Activated T-helper 17 cell treated with anti-CD3 and anti-CD28 coated beads, Interleukin-2, amount 50 U/mL, for 72 hours (primary cell): Measurements from ENCODE around the gene AIG1. TPM values are rescaled to one million over a fixed set of nuclear protein-coding genes. Genes with fewer than 3 reads are reported as not detected.
"Not testable (repeated sequence)": the region's sequence is repeated elsewhere in the genome, so short reads cannot be mapped to it uniquely, and the experiment has no call there.

Experiments
- ATAC-seq: fragments of 150-1000 bp; cut with Tn5 transposase; replicated peaks from 2 replicates; pipeline ENCODE4 v1.10.0; 2021; ENCODE audit warnings: mild to moderate bottlenecking, moderate library complexity
- H3K27ac Mint-ChIP-seq: one replicate; pipeline ENCODE4 v1.8.0; 2022; ENCODE audit warnings: mixed read lengths
- H3K27me3 Mint-ChIP-seq: one replicate; pipeline ENCODE4 v1.8.0; 2022; ENCODE audit warnings: mixed read lengths
- H3K36me3 Mint-ChIP-seq: one replicate; pipeline ENCODE4 v1.8.0; 2022; ENCODE audit warnings: low read depth, mild to moderate bottlenecking, mixed read lengths
- H3K4me1 Mint-ChIP-seq: one replicate; pipeline ENCODE4 v1.8.0; 2022; ENCODE audit warnings: mixed read lengths
- H3K4me3 Mint-ChIP-seq: one replicate; pipeline ENCODE4 v1.8.0; 2022; ENCODE audit warnings: mild to moderate bottlenecking, mixed read lengths
- H3K9me3 Mint-ChIP-seq: one replicate; pipeline ENCODE4 v1.8.0; 2022; ENCODE audit warnings: mixed read lengths
- total RNA-seq, 2 donors: library from RNA; stranded (reverse); gene quantifications; one replicate each; pipeline ENCODE4 v1.2.3, GENCODE V29; 2022

Gene AIG1
- total RNA-seq, 2 donors from 2014 or later: 12.0 to 18.1 TPM

- H3K27ac Mint-ChIP-seq: peak overlapping the region; percentile 97
- H3K4me1 Mint-ChIP-seq: peaks cover 29% of the 10 kb centered on the region
- no peaks in the 10 kb centered on the region for H3K27me3 Mint-ChIP-seq
- peak overlapping the region; percentile 61 for H3K4me3 Mint-ChIP-seq
- H3K36me3 Mint-ChIP-seq: peaks cover 26% of the 10 kb centered on the region
- ATAC-seq: peak; percentile 61
- peaks cover 4% of the 10 kb centered on the region for H3K9me3 Mint-ChIP-seq
Measured at GRCh38 chr6:143139239-143139784, 78.6 kb downstream of the AIG1 start.

DNA sequence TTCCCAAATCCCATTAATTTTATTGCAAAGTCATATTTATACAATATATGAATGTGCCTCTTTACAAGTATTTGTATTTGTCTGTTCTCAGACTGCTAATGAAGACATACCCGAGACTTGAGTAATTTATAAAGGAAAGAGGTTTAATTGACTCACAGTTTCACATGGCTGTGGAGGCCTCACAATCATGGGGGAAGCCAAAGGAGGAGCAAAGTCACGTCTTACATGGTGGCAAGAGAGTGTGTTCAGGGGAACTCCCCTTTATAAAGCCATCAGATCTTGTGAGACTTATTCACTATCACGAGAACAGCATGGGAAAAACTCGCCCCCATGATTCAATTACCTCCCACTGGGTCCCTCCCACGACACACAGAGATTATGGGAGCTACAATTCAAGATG, 79.2 kb downstream of the AIG1 start:
- peaks cover 29% of the 10 kb centered on the region for H3K4me1 Mint-ChIP-seq
- peaks cover 26% of the 10 kb centered on the region for H3K36me3 Mint-ChIP-seq
- H3K27me3 Mint-ChIP-seq, H3K9me3 Mint-ChIP-seq: not testable (repeated sequence)
- ATAC-seq: peak; percentile 75
- peak overlapping the region; percentile 61 for H3K4me3 Mint-ChIP-seq
- H3K27ac Mint-ChIP-seq: peak overlapping the region; percentile 97

DNA sequence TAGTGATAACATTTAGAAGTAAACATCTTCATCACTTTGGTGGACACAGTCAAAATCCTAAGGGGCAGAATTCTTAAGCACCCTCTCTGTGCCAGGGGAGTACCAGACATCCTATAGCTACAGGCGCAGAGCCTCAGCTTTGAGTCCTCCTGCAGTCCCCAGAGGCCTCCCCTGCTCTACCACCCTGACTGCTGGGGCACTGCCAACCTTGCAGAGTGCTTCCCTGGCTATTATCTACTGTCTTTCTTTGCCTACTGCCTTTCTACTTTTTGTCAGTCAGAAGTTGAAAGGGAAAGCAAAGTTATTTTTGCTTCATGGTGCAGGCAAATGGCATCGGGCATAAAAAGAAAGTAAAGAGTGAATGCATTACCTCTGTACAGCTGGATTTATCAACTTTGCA, 80.1 kb downstream of the AIG1 start:
- Mint-ChIP-seq H3K9me3 (peaks cover 4% of the 10 kb centered on the region), H3K36me3 (peaks cover 26% of the 10 kb centered on the region), H3K27ac (peak overlapping the region; percentile 97), H3K4me3 (peak overlapping the region; percentile 61), H3K27me3 (no peaks in the 10 kb centered on the region), H3K4me1 (peaks cover 27% of the 10 kb centered on the region)
- ATAC-seq: no peak

- Mint-ChIP-seq H3K36me3 (peaks cover 26% of the 10 kb centered on the region), H3K4me1 (peaks cover 27% of the 10 kb centered on the region), H3K9me3 (peaks cover 4% of the 10 kb centered on the region), H3K27me3 (no peaks in the 10 kb centered on the region), H3K27ac (peak overlapping the region; percentile 97), H3K4me3 (peak overlapping the region; percentile 61)
- no peak for ATAC-seq
Measured at GRCh38 chr6:143141442-143141841, 80.8 kb downstream of the AIG1 start.

DNA sequence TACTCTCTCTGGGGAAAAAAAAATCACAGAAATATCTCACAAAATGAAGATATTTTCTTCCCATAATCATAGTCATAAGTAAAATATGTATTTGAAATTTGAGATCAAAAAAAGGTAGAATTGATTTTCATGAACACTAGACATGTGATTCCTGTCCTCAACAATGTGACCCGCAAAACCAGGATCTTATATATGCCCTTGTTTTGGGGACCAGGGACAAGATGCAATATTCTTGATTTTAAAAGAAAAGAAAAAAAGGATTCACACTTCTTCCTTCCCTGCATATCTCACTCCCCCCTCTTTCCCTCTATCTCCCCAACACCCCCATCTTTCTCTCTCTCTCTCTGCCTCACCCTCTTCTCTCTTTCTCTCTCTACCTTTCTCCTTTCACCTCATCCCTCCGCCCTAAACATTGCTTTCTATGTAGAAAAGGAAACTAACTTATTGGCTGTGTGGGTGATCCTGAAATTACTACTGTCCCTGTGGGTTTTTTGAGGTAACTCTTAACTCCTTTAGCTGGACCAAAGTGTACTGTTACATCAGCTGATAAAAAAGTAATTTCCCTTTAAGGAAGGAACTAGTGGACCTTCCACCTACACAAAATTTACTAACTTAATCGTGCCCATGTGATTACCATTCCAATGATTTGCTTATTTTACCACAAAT, 85.6 kb downstream of the AIG1 start:
- no peaks in the 10 kb centered on the region for H3K27me3 Mint-ChIP-seq
- no peaks in the 10 kb centered on the region for H3K9me3 Mint-ChIP-seq
- H3K4me1 Mint-ChIP-seq: peaks cover 6% of the 10 kb centered on the region
- H3K27ac Mint-ChIP-seq: peak overlapping the region; percentile 49
- peak overlapping the region; percentile 22 for H3K4me3 Mint-ChIP-seq
- H3K36me3 Mint-ChIP-seq: no peaks in the 10 kb centered on the region
- peak; percentile 92 for ATAC-seq

GRCh38 chr6:143149771-143150170, 89.1 kb downstream of the AIG1 start:
- Mint-ChIP-seq H3K4me3 (no peak overlapping the region), H3K9me3 (no peaks in the 10 kb centered on the region), H3K4me1 (peaks cover 6% of the 10 kb centered on the region), H3K27ac (no peak overlapping the region), H3K36me3 (no peaks in the 10 kb centered on the region), H3K27me3 (no peaks in the 10 kb centered on the region)
- ATAC-seq: no peak

- Mint-ChIP-seq H3K4me1 (peaks cover 6% of the 10 kb centered on the region), H3K4me3 (no peak overlapping the region), H3K36me3 (no peaks in the 10 kb centered on the region), H3K27me3 (no peaks in the 10 kb centered on the region), H3K27ac (no peak overlapping the region), H3K9me3 (no peaks in the 10 kb centered on the region)
- ATAC-seq: no peak
Measured at GRCh38 chr6:143150281-143150680, 89.6 kb downstream of the AIG1 start.

- Mint-ChIP-seq H3K4me3 (no peak overlapping the region), H3K27ac (no peak overlapping the region), H3K27me3 (no peaks in the 10 kb centered on the region), H3K4me1 (peaks cover 7% of the 10 kb centered on the region), H3K36me3 (no peaks in the 10 kb centered on the region), H3K9me3 (no peaks in the 10 kb centered on the region)
- no peak for ATAC-seq
Measured at GRCh38 chr6:143151381-143151780, 90.7 kb downstream of the AIG1 start.

DNA sequence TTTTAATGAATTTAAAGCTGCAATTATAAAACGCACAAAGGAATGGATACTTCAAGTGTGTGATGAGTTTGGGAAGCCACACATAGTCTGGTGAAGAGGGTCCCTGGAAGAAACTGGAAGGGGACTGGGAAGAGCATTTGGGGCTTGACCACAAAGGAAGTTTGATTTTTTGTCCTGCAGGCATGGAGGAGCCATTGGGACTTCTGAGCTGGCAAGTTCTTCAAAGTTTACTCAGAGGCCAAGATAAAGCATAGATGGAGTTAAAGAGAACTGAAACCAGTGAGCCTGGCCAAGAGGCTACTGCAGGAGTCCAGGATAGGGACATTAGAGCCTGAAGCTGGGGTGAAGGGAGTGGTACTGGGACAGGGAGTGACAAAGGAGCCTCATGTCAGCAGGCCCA, 95.0 kb downstream of the AIG1 start:
- ATAC-seq: no peak
- no peak overlapping the region for H3K4me3 Mint-ChIP-seq

GRCh38 chr6:143157131-143157530, 96.4 kb downstream of the AIG1 start:
- Mint-ChIP-seq H3K36me3 (no peaks in the 10 kb centered on the region), H3K27me3 (no peaks in the 10 kb centered on the region), H3K9me3 (no peaks in the 10 kb centered on the region), H3K4me3 (no peak overlapping the region), H3K27ac (no peak overlapping the region), H3K4me1 (peaks cover 15% of the 10 kb centered on the region)
- no peak for ATAC-seq

More for the DNA sequence above, 95.0 kb downstream of the AIG1 start:
- Mint-ChIP-seq H3K27me3 (no peaks in the 10 kb centered on the region), H3K4me1 (peaks cover 15% of the 10 kb centered on the region), H3K27ac (no peak overlapping the region), H3K9me3 (no peaks in the 10 kb centered on the region), H3K36me3 (no peaks in the 10 kb centered on the region)

GRCh38 chr6:143158113-143158581, 97.5 kb downstream of the AIG1 start:
- ATAC-seq: peak; percentile 95
- Mint-ChIP-seq H3K4me3 (peak overlapping the region; percentile 29), H3K9me3 (no peaks in the 10 kb centered on the region), H3K4me1 (peaks cover 15% of the 10 kb centered on the region), H3K36me3 (no peaks in the 10 kb centered on the region), H3K27ac (peak overlapping the region; percentile 23), H3K27me3 (no peaks in the 10 kb centered on the region)

GRCh38 chr6:143159001-143159400, 98.3 kb downstream of the AIG1 start:
- no peak overlapping the region for H3K4me3 Mint-ChIP-seq
- H3K27me3 Mint-ChIP-seq: no peaks in the 10 kb centered on the region
- peaks cover 15% of the 10 kb centered on the region for H3K4me1 Mint-ChIP-seq
- no peaks in the 10 kb centered on the region for H3K9me3 Mint-ChIP-seq
- H3K27ac Mint-ChIP-seq: peak overlapping the region; percentile 23
- no peak for ATAC-seq
- no peaks in the 10 kb centered on the region for H3K36me3 Mint-ChIP-seq

- H3K4me1 Mint-ChIP-seq: peaks cover 15% of the 10 kb centered on the region
- H3K36me3 Mint-ChIP-seq: no peaks in the 10 kb centered on the region
- no peak overlapping the region for H3K4me3 Mint-ChIP-seq
- no peak overlapping the region for H3K27ac Mint-ChIP-seq
- H3K9me3 Mint-ChIP-seq: no peaks in the 10 kb centered on the region
- H3K27me3 Mint-ChIP-seq: no peaks in the 10 kb centered on the region
- ATAC-seq: no peak
Measured at GRCh38 chr6:143160015-143160414, 99.3 kb downstream of the AIG1 start.

DNA sequence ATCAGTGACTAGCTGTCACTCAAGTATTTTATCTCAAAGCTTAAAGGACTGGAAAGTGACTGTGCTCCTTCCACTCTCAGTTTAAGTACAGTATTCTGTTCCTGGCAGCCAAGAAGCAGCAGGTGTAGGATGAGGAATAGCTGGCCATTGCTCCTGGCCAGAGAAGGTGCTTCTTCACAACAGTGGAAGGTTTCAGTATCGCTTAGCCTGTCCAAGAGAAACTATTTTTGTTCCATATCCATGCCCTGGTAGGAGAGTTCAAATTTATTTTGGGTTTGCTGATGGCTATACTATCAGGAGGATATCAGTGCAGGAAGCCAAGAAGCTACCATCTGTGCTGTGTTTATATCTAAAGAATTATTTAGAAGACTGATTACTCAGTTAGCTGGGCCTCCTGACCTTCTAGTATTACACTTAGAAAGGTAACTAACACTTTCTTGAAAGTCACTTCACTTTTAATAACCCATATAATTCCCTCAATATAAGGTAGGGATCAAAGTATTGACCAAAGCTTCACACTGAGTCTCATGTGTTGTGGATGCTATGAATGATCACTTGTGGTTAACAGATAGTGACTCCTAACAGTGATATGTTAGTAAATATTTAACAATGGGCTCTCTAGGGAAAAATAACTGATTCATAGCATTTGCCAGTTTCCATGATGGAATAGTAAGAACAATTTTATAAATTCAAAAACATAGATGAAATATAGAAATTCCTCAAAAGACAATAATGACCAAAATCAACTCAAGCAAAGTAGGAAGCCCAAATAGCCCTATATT, 99.9 kb downstream of the AIG1 start:
- no peaks in the 10 kb centered on the region for H3K36me3 Mint-ChIP-seq
- H3K27me3 Mint-ChIP-seq: no peaks in the 10 kb centered on the region
- H3K9me3 Mint-ChIP-seq: no peaks in the 10 kb centered on the region
- peaks cover 12% of the 10 kb centered on the region for H3K4me1 Mint-ChIP-seq
- H3K27ac Mint-ChIP-seq: no peak overlapping the region
- no peak for ATAC-seq
- no peak overlapping the region for H3K4me3 Mint-ChIP-seq

DNA sequence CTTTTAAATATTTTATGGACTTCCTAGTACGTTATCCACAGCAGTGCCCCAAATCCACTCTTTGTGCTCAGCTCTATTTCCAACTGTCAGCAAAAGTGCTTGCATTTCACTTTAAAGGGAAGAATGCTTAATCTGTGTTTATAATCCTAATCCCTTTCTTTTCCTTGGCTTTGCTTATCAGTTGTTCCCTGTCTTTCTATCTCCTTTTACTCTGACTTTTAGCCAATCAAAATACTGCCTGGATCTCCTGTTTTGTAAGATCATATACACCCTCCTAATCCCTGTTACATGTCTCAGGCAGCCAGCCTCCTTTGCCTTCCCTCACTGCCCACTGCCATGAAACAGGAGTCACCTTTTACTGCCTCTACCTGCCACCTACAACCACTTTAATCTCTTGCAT, 102.9 kb downstream of the AIG1 start:
- H3K36me3 Mint-ChIP-seq: no peaks in the 10 kb centered on the region
- no peak overlapping the region for H3K27ac Mint-ChIP-seq
- H3K9me3 Mint-ChIP-seq: no peaks in the 10 kb centered on the region
- no peaks in the 10 kb centered on the region for H3K27me3 Mint-ChIP-seq
- no peak overlapping the region for H3K4me3 Mint-ChIP-seq
- no peaks in the 10 kb centered on the region for H3K4me1 Mint-ChIP-seq
- no peak for ATAC-seq
